ENCODE results near the gene BCR.

- TF ChIP-seq CTCF (IDR thresholded peaks at IDR 0.05) (no peak), POLR2A (IDR thresholded peaks at IDR 0.05) (no peak)
These were observed 84.5 kb downstream of the BCR start for GRCh38 chr22:23264610-23265367.

Data from upper lobe of left lung (tissue), 4 donors.